IPS DF 6.9 (cell line): Measurements from ENCODE around the gene CNTN4.

Source experiments
- DNase-seq: peaks from one replicate; pipeline ENCODE4 v3.0.0-alpha.2; 2013; ENCODE audit warnings: low read depth, low spot score
- H3K27ac ChIP-seq: one replicate; pipeline ENCODE4 v1.5.1; 2013; ENCODE audit warnings: low read length, control low read depth
- H3K27me3 ChIP-seq: 2 replicates; pipeline ENCODE4 v1.6.1; 2013; ENCODE audit warnings: mild to moderate bottlenecking, low read length; ENCODE audit not compliant: control insufficient read depth, insufficient read depth
- H3K36me3 ChIP-seq: 2 replicates; pipeline ENCODE4 v1.6.1; 2013; ENCODE audit warnings: low read length; ENCODE audit not compliant: control insufficient read depth, insufficient read depth
- H3K4me1 ChIP-seq: 2 replicates; pipeline ENCODE4 v1.6.1; 2013; ENCODE audit warnings: low read length; ENCODE audit not compliant: control insufficient read depth, insufficient read depth
- H3K4me3 ChIP-seq: 2 replicates; pipeline ENCODE4 v1.5.1; 2013; ENCODE audit warnings: mild to moderate bottlenecking, low read length
- H3K9me3 ChIP-seq: 2 replicates; pipeline ENCODE4 v1.6.1; 2013; ENCODE audit warnings: low read length, inconsistent platforms; ENCODE audit not compliant: control insufficient read depth, insufficient read depth
- WGBS: extraction: QIAGEN DNeasy Blood & Tissue Kit; methylation state at CpG from one replicate; pipeline ENCODE4 v1.1.7; 2013; ENCODE audit warnings: mixed read lengths, missing lambda C conversion rate; ENCODE audit not compliant: insufficient read length, insufficient coverage; 5-methylcytosine and 5-hydroxymethylcytosine counted together

Gene CNTN4

GRCh38 chr3:2097641-2098191 is 950 bp upstream of the CNTN4 start:
- no CpG with 5 or more reads among the region's 18 CpGs for WGBS
- Histone ChIP-seq H3K27ac (no peak overlapping the region), H3K27me3 (no peaks in the 10 kb centered on the region), H3K4me1 (no peaks in the 10 kb centered on the region; the same call in 1 of the 2 replicates), H3K36me3 (no peaks in the 10 kb centered on the region), H3K9me3 (peaks cover 3% of the 10 kb centered on the region), H3K4me3 (no peak overlapping the region)
- no peak for DNase-seq

GRCh38 chr3:2099028-2099671 is 484 bp downstream of the CNTN4 start:
- H3K9me3 ChIP-seq = peaks cover 5% of the 10 kb centered on the region
- H3K36me3 ChIP-seq = no peaks in the 10 kb centered on the region
- no peaks in the 10 kb centered on the region; the same call in 1 of the 2 replicates for H3K4me1 ChIP-seq
- DNase-seq = no peak
- H3K27ac ChIP-seq = no peak overlapping the region
- WGBS = no CpG with 5 or more reads among the region's 58 CpGs
- no peaks in the 10 kb centered on the region for H3K27me3 ChIP-seq
- H3K4me3 ChIP-seq = no peak overlapping the region

GRCh38 chr3:2099779-2100191 is 1.1 kb downstream of the CNTN4 start:
- Histone ChIP-seq H3K27me3 (no peaks in the 10 kb centered on the region), H3K4me1 (no peaks in the 10 kb centered on the region; the same call in 1 of the 2 replicates), H3K27ac (no peak overlapping the region), H3K4me3 (no peak overlapping the region), H3K9me3 (peaks cover 5% of the 10 kb centered on the region), H3K36me3 (no peaks in the 10 kb centered on the region)
- no peak for DNase-seq
- no CpG with 5 or more reads among the region's 26 CpGs for WGBS

- Histone ChIP-seq H3K36me3 (no peaks in the 10 kb centered on the region), H3K9me3 (peaks cover 6% of the 10 kb centered on the region), H3K4me1 (no peaks in the 10 kb centered on the region), H3K27me3 (no peaks in the 10 kb centered on the region), H3K27ac (no peak overlapping the region), H3K4me3 (no peak overlapping the region)
- no CpG with 5 or more reads among the region's 6 CpGs for WGBS
- DNase-seq = no peak
Observed at GRCh38 chr3:2106438-2106837, 7.8 kb downstream of the CNTN4 start.

GRCh38 chr3:2110597-2111117 is 12.0 kb downstream of the CNTN4 start:
- H3K4me3 ChIP-seq = no peak overlapping the region
- H3K27ac ChIP-seq = no peak overlapping the region
- WGBS = no CpG with 5 or more reads among the region's 2 CpGs
- H3K9me3 ChIP-seq = no peaks in the 10 kb centered on the region; the same call in 1 of the 2 replicates
- no peaks in the 10 kb centered on the region for H3K27me3 ChIP-seq
- H3K4me1 ChIP-seq = no peaks in the 10 kb centered on the region
- H3K36me3 ChIP-seq = no peaks in the 10 kb centered on the region
- DNase-seq = no peak

GRCh38 chr3:2114617-2115275 is 16.1 kb downstream of the CNTN4 start:
- DNase-seq = no peak
- Histone ChIP-seq H3K36me3 (no peaks in the 10 kb centered on the region), H3K27ac (no peak overlapping the region), H3K27me3 (no peaks in the 10 kb centered on the region), H3K9me3 (peaks cover 1% of the 10 kb centered on the region), H3K4me1 (no peaks in the 10 kb centered on the region), H3K4me3 (no peak overlapping the region)
- WGBS = no CpG with 5 or more reads among the region's 3 CpGs

- Histone ChIP-seq H3K4me1 (no peaks in the 10 kb centered on the region), H3K36me3 (no peaks in the 10 kb centered on the region), H3K9me3 (peaks cover 2% of the 10 kb centered on the region; the same call in 1 of the 2 replicates), H3K27me3 (no peaks in the 10 kb centered on the region), H3K27ac (no peak overlapping the region), H3K4me3 (no peak overlapping the region)
- DNase-seq = no peak
- no CpG with 5 or more reads among the region's 2 CpGs for WGBS
Observed at GRCh38 chr3:2130726-2131125, 32.1 kb downstream of the CNTN4 start.

- Histone ChIP-seq H3K27me3 (no peaks in the 10 kb centered on the region), H3K9me3 (peaks cover 5% of the 10 kb centered on the region), H3K4me3 (no peak overlapping the region), H3K36me3 (no peaks in the 10 kb centered on the region), H3K27ac (no peak overlapping the region), H3K4me1 (no peaks in the 10 kb centered on the region)
- no peak for DNase-seq
Observed at GRCh38 chr3:2133146-2133545, 34.5 kb downstream of the CNTN4 start.

- WGBS = no CpG with 5 or more reads among the region's 5 CpGs
- Histone ChIP-seq H3K4me1 (no peaks in the 10 kb centered on the region), H3K4me3 (no peak overlapping the region), H3K27me3 (no peaks in the 10 kb centered on the region), H3K36me3 (no peaks in the 10 kb centered on the region), H3K27ac (no peak overlapping the region), H3K9me3 (peaks cover 5% of the 10 kb centered on the region)
- DNase-seq = no peak
Observed at GRCh38 chr3:2137651-2138050, 39.0 kb downstream of the CNTN4 start.

- no peak overlapping the region for H3K4me3 ChIP-seq
- no peaks in the 10 kb centered on the region for H3K36me3 ChIP-seq
- H3K9me3 ChIP-seq = peaks cover 5% of the 10 kb centered on the region
- no peaks in the 10 kb centered on the region for H3K4me1 ChIP-seq
- DNase-seq = no peak
- no peaks in the 10 kb centered on the region for H3K27me3 ChIP-seq
- WGBS = no CpG with 5 or more reads among the region's 1 CpG
- no peak overlapping the region for H3K27ac ChIP-seq
Observed at GRCh38 chr3:2141482-2141881, 42.8 kb downstream of the CNTN4 start.
